GM12801 (cell line): ENCODE results near the gene RPL7A.

ENCODE experiments used
- CTCF ChIP-seq: IDR thresholded peaks from one replicate; pipeline ENCODE4 v1.5.1; 2011; ENCODE audit warnings: control low read depth; ENCODE audit not compliant: insufficient read length; ENCODE audit errors: extremely low read depth

Gene RPL7A

GRCh38 chr9:133362359-133363044 lies 14.5 kb downstream of the RPL7A start:
- TF ChIP-seq CTCF, result no peak

- TF ChIP-seq CTCF, result no peak
These were observed 18.4 kb downstream of the RPL7A start for GRCh38 chr9:133366435-133366834.

GRCh38 chr9:133367221-133367620 lies 19.2 kb downstream of the RPL7A start:
- TF ChIP-seq CTCF, result no peak

GRCh38 chr9:133367778-133368177 lies 19.8 kb downstream of the RPL7A start:
- TF ChIP-seq CTCF, result no peak

GRCh38 chr9:133368249-133368881 lies 20.3 kb downstream of the RPL7A start:
- TF ChIP-seq CTCF, result no peak

- TF ChIP-seq CTCF, result no peak
These were observed 21.4 kb downstream of the RPL7A start for GRCh38 chr9:133369422-133369821.

- no peak for TF ChIP-seq CTCF
These were observed 21.9 kb downstream of the RPL7A start for GRCh38 chr9:133369933-133370332.
